Activated CD4-positive, alpha-beta T cell treated with anti-CD3 and anti-CD28 coated beads, Interleukin-2, amount 10 ng/mL, durations not matched to agents 7 days and 5 days (primary cell): ENCODE measurements around the gene PRSS2. TPM values are rescaled to one million over a fixed set of nuclear protein-coding genes. Genes with fewer than 3 reads are reported as not detected.
"Not testable (repeated sequence)": the region's sequence is repeated elsewhere in the genome, so short reads cannot be mapped to it uniquely, and the experiment has no call there.

Source experiments
- CTCF ChIA-PET: fragments of 350-600 bp; sonication (Branson Sonifier 250); formaldehyde crosslinking; loops from one replicate; lab custom pipeline; 2021; ENCODE audit warnings: antibody characterized with exemption; lab: Charles Lee
- POLR2A ChIA-PET: fragments of 350-600 bp; sonication (Branson Sonifier 250); formaldehyde crosslinking; loops from one replicate; lab custom pipeline; 2021; ENCODE audit warnings: antibody characterized with exemption; lab: Charles Lee
- DNase-seq: peaks from one replicate; pipeline ENCODE4 v3.0.0-alpha.2; 2020
- H3K27ac Mint-ChIP-seq: one replicate; pipeline ENCODE4 v1.8.0; 2021; ENCODE audit warnings: mild to moderate bottlenecking, moderate library complexity, mixed read lengths
- H3K27me3 Mint-ChIP-seq: one replicate; pipeline ENCODE4 v1.8.0; 2021; ENCODE audit warnings: mixed read lengths
- H3K36me3 Mint-ChIP-seq: one replicate; pipeline ENCODE4 v1.8.0; 2021; ENCODE audit warnings: low read depth, mixed read lengths
- H3K4me1 Mint-ChIP-seq: one replicate; pipeline ENCODE4 v1.8.0; 2021; ENCODE audit warnings: mixed read lengths
- H3K4me3 Mint-ChIP-seq: one replicate; pipeline ENCODE4 v1.8.0; 2021; ENCODE audit warnings: mild to moderate bottlenecking, moderate library complexity, mixed read lengths
- H3K9me3 Mint-ChIP-seq: one replicate; pipeline ENCODE4 v1.8.0; 2021; ENCODE audit warnings: mixed read lengths
- total RNA-seq, 2 experiments: library from RNA; stranded (reverse); gene quantifications; one replicate each; pipeline ENCODE4 v1.2.3, GENCODE V29; 2021

The PRSS2 gene
- total RNA-seq, 2 experiments from 2014 or later, result not detected

DNA sequence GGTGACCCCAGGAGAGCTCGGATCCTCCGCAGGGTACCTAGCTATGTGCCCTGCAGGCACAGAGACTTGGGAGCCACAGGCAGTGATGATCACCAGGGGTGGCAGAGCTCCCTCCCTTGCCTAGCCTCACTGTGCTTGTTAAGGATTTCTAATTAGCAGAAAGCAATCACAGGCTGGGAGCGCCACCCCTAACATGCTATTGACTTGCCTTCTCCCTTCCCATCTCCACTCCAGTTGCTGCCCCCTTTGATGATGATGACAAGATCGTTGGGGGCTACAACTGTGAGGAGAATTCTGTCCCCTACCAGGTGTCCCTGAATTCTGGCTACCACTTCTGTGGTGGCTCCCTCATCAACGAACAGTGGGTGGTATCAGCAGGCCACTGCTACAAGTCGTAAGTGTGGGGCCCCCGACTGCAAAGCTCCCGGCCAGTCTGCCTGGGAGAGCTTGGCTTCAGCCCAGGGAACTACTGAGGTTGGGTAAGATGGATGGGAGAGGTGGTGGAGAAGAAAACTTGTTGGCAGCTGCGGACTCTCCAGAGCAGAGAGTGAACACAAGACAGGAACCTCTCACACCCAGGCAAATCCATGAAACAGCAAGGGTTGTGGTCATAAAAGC, 20.3 kb upstream of the PRSS2 start:
- Mint-ChIP-seq H3K27ac (no peak overlapping the region), H3K27me3 (no peaks in the 10 kb centered on the region), H3K4me3 (no peak overlapping the region), H3K9me3 (no peaks in the 10 kb centered on the region), H3K36me3 (peaks cover 1% of the 10 kb centered on the region), H3K4me1 (no peaks in the 10 kb centered on the region)
- no peak for DNase-seq
- ChIA-PET POLR2A (no interaction called here), CTCF (no interaction called here)

DNA sequence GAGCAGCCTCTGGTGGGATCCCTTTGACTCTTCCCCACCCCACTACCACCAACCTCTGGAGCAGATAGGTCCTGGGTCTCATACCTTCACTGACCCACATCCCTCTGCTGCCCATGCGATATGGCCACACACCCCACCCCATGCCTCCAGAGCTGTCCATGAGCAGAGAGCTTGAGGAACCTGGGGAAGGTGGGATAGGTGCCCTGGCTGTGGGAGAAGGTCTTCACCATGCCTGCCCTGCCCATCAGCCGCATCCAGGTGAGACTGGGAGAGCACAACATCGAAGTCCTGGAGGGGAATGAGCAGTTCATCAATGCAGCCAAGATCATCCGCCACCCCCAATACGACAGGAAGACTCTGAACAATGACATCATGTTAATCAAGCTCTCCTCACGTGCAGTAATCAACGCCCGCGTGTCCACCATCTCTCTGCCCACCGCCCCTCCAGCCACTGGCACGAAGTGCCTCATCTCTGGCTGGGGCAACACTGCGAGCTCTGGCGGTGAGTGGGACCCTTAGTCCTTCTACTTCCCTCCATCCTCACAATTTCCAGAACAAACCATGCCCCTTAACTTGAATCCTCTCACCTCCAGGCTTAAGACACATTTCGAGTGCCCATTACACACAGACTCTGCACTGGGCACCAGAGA, 19.1 kb upstream of the PRSS2 start:
- H3K4me1 Mint-ChIP-seq, DNase-seq, CTCF ChIA-PET, POLR2A ChIA-PET, H3K36me3 Mint-ChIP-seq, H3K9me3 Mint-ChIP-seq, H3K27ac Mint-ChIP-seq, H3K27me3 Mint-ChIP-seq, H3K4me3 Mint-ChIP-seq: not testable (repeated sequence)

DNA sequence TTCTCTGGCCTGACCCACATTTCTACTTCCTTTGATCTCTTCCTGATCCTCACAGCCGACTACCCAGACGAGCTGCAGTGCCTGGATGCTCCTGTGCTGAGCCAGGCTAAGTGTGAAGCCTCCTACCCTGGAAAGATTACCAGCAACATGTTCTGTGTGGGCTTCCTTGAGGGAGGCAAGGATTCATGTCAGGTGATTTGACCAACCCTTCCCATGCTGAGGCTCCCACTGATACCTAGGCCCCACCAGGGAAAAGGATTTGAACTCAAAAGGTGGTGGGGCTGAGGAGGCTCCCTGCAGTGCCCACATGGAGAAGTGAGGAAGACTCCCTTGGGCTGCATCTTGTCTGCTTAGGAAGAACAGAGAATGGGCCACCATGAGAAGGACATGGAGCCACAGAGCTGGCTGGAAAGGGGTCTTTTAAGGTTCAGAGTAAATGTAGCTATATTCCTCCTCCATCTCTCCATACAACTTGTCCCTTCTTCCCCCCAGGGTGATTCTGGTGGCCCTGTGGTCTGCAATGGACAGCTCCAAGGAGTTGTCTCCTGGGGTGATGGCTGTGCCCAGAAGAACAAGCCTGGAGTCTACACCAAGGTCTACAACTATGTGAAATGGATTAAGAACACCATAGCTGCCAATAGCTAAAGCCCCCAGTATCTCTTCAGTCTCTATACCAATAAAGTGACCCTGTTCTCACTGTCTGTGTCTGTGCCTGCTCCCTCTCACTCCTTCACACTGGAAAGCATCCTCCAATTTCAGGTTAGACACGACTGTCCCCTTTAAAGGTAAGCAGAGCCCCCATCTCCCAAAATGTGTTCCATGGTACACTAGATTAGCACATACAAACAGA, 18.2 kb upstream of the PRSS2 start:
- POLR2A ChIA-PET, result no interaction called here
- H3K27me3 Mint-ChIP-seq, result no peaks in the 10 kb centered on the region
- H3K4me1 Mint-ChIP-seq, result no peaks in the 10 kb centered on the region
- CTCF ChIA-PET, result interaction anchor here (0.6 kb wide), 1 partner anchor 102 kb away, joined by 3 read pairs; the partner anchor contains the start of gene EPHB6
- no peak for DNase-seq
- H3K36me3 Mint-ChIP-seq, result peaks cover 1% of the 10 kb centered on the region
- H3K9me3 Mint-ChIP-seq, result no peaks in the 10 kb centered on the region
- H3K4me3 Mint-ChIP-seq, result no peak overlapping the region
- no peak overlapping the region for H3K27ac Mint-ChIP-seq

DNA sequence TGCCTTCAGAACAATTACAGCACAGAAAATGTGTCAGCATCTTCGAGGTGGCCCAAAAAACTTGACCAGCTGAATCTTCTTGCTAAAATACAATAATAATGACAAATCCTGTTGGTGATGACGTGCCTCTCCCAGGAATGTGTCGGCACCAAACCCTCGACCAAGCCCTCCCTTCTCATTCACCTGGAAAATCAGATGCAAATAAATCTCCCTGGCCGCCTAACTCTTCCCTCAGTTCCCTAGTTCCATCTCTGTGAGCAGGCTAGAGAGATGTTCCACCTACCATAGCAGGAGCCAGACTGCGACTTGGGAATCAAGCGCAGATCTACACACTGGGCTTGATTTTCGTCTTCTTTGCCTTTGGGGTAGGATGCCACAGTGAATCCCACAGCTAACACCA, 17.4 kb upstream of the PRSS2 start:
- Mint-ChIP-seq H3K36me3 (peaks cover 1% of the 10 kb centered on the region), H3K9me3 (no peaks in the 10 kb centered on the region), H3K27me3 (no peaks in the 10 kb centered on the region), H3K4me1 (no peaks in the 10 kb centered on the region), H3K4me3 (no peak overlapping the region), H3K27ac (no peak overlapping the region)
- CTCF ChIA-PET, result no interaction called here
- POLR2A ChIA-PET, result no interaction called here
- no peak for DNase-seq

DNA sequence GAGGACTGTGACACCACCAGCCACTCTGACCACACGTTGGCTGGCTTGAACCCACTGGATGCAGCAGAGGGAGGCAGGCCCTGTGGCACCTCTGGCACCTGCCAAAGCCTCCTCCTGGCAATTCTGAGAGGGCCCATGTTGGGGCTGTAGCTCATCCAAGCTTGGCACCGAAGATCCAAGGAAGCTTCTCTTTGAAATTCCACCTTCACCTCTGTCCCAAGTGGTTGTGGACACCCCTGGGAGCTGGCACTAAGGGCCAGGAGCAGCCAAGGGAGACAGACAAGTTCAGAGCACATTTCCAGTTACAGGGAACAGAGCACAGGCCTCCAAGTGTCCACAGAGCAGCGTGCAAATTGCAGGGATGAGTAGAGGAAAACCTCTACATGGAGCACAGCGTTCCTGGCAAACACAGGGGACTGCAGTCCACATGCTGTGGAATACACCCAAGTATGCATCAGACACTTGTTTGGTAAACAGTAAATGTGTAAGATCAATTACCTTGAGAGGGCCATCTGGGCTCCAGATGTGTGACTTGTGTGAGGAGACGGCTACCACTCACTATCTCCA, 16.8 kb upstream of the PRSS2 start:
- H3K27ac Mint-ChIP-seq, H3K36me3 Mint-ChIP-seq, H3K4me1 Mint-ChIP-seq, CTCF ChIA-PET, DNase-seq, POLR2A ChIA-PET, H3K9me3 Mint-ChIP-seq, H3K27me3 Mint-ChIP-seq, H3K4me3 Mint-ChIP-seq: not testable (repeated sequence)

DNA sequence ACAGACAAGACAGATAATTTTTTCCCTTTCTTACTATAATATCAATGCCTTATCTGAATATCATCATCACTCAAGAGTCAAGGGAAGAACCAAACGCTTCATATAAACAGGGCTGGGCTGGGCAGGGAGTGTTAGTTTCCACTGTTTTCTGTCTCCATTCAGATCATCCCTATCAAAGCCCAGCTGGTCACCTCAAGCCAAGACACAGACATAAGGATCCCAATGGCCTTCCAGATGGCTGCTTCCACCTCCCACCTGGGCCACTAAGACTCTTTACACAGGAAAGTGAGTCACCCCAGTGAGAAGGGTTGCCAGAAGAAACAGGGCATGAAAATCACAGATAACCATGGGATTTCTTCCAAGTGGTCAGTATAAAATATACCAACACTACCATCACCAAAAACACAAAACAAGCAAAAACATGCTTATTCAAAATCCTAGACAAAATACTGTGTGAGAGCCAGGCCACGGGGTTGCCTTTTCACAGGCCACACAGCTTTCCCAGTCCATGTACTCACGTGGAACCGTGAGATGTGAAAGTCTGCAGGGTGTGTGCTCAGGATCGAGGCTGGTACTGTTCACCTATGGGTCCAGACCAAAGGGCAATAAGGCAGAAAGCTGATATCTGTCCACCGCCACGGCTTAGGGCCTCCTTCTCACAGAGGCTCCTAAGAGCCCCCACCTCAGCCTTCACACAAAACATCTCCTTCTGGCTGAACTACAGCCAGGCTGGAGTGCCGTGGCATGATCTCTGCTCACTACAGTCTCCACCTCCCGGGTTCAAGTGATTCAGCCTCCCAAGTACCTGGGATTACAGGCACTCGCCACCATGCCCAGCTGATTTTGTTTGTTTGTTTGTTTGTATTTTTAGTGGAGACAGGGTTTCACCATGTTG, 15.8 kb upstream of the PRSS2 start:
- Mint-ChIP-seq H3K36me3 (no peaks in the 10 kb centered on the region), H3K4me3 (no peak overlapping the region), H3K27ac (no peak overlapping the region), H3K9me3 (no peaks in the 10 kb centered on the region), H3K27me3 (no peaks in the 10 kb centered on the region), H3K4me1 (no peaks in the 10 kb centered on the region)
- POLR2A ChIA-PET, result no interaction called here
- CTCF ChIA-PET, result no interaction called here
- DNase-seq, result no peak

DNA sequence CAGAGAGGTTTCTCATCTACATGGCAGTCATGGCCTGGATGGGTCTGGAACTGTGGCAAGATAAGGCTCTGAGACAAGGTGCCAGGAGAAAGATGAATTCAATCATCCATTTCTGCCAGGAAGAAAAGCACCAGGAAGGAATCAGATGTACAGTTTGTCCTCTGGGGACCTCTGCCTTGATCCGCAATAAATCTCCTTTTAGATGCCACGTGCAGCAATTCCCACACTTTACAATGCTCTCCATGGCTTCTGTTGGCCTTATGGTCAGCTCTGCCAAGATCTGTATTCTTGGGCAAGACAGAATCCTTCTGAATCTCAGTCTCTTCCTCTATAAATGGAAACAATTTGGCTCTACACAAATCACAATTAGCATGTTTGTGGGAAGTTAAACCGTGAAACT, 12.5 kb upstream of the PRSS2 start:
- H3K9me3 Mint-ChIP-seq, DNase-seq, H3K36me3 Mint-ChIP-seq, POLR2A ChIA-PET, H3K4me1 Mint-ChIP-seq, H3K4me3 Mint-ChIP-seq, H3K27me3 Mint-ChIP-seq, H3K27ac Mint-ChIP-seq: not testable (repeated sequence)
- CTCF ChIA-PET, result interaction anchor here (0.5 kb wide), 1 partner anchor 576 kb away, joined by 7 read pairs; no protein-coding TSS in a partner anchor

DNA sequence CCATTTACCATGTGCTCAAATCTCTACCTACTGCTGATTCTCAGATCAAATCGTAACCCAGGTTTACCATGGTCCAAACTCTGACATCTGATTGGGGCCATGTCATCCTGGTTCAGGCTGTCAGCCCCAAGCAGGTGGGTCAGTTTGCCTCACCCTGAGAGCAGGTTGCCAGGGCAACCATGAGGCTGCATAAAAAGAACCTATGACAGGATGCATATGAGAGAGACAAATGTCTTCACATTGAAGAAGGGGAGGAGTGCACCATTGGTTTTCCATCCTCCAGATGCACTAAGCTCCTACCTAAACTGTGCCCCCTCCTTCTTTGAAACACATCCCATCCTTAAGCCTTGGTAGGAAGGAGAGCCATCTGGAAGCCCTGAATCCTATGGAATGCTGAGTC, 11.3 kb upstream of the PRSS2 start:
- no peak overlapping the region for H3K27ac Mint-ChIP-seq
- no peak overlapping the region for H3K4me3 Mint-ChIP-seq
- H3K9me3 Mint-ChIP-seq, result no peaks in the 10 kb centered on the region
- ChIA-PET CTCF (no interaction called here), POLR2A (no interaction called here)
- no peak for DNase-seq
- H3K36me3 Mint-ChIP-seq, result no peaks in the 10 kb centered on the region
- no peaks in the 10 kb centered on the region for H3K27me3 Mint-ChIP-seq
- no peaks in the 10 kb centered on the region for H3K4me1 Mint-ChIP-seq

DNA sequence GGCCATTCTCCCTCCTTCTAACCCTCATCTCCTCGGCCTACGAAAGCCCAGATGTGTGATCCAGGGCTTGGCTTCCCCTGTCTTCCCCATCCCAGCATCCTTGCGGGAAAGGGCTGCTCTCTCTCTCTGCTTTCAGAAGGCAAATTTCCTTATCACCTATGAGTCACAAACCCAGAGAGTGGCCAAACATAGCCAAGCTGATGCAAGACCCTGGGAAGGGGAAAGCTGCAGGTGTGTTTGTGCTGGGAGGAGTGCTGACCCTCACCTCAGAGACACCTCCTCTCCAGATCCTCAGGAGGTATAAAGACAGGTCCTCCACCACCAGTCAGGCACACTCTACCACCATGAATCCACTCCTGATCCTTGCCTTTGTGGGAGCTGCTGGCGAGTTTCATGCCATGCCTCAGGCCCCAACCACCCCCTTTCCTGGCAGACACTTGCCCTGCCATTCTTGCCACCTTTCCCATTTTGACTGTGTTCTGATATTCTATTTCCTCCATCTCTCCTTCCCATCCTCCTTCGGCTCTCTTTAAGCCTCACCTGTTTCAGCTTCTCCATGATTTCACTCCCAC, 10.6 kb upstream of the PRSS2 start:
- POLR2A ChIA-PET, result no interaction called here
- Mint-ChIP-seq H3K4me1 (no peaks in the 10 kb centered on the region), H3K27me3 (no peaks in the 10 kb centered on the region), H3K4me3 (no peak overlapping the region), H3K27ac (no peak overlapping the region), H3K36me3 (no peaks in the 10 kb centered on the region), H3K9me3 (no peaks in the 10 kb centered on the region)
- CTCF ChIA-PET, result interaction anchor here (0.6 kb wide), 1 partner anchor 1206 kb away, joined by 3 read pairs; no protein-coding TSS in a partner anchor
- no peak for DNase-seq

DNA sequence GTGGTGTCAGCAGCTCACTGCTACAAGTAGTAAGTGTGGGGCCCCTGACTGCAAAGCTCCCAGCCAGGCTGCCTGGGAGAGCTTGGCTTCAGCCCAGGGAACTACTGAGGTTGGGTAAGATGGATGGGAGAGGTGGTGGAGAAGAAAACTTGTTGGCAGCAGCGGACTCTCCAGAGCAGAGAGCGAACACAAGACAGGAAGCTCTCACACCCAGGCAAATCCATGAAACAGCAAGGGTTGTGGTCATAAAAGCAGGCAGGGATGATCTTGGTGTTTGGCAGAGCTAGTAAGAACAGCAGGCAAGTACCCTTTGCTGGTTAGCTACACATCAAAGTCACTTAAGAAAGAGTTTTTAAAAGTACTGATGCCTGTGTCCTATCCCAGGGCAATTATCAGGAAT, 9.2 kb upstream of the PRSS2 start:
- CTCF ChIA-PET, result interaction anchor here (1.1 kb wide), 1 partner anchor 21 kb away, joined by 3 read pairs; no protein-coding TSS in a partner anchor
- H3K27ac Mint-ChIP-seq, H3K27me3 Mint-ChIP-seq, DNase-seq, POLR2A ChIA-PET, H3K36me3 Mint-ChIP-seq, H3K9me3 Mint-ChIP-seq, H3K4me3 Mint-ChIP-seq, H3K4me1 Mint-ChIP-seq: not testable (repeated sequence)

DNA sequence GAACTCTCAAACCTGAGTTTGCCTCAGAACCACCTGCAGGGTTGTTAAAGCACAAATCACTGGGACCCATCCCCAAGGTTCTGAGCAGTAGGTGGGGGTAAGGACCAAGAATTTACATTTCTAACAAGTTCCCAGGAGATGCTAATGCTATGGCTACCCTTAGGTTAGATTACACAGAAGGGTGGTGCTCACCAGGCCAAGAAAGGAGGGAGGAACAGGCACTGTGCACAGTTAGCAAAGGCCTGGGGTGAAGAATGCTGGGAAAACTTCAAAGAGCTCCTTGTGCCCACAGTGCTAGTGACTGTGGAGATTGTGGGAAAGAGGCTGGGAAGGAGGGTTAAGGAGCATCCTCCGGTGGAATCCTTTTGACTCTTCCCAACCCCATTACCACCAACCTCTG, 8.7 kb upstream of the PRSS2 start:
- Mint-ChIP-seq H3K36me3 (no peaks in the 10 kb centered on the region), H3K4me1 (no peaks in the 10 kb centered on the region), H3K27ac (no peak overlapping the region), H3K4me3 (no peak overlapping the region), H3K27me3 (no peaks in the 10 kb centered on the region), H3K9me3 (no peaks in the 10 kb centered on the region)
- no peak for DNase-seq
- POLR2A ChIA-PET, result no interaction called here
- CTCF ChIA-PET, result no interaction called here

DNA sequence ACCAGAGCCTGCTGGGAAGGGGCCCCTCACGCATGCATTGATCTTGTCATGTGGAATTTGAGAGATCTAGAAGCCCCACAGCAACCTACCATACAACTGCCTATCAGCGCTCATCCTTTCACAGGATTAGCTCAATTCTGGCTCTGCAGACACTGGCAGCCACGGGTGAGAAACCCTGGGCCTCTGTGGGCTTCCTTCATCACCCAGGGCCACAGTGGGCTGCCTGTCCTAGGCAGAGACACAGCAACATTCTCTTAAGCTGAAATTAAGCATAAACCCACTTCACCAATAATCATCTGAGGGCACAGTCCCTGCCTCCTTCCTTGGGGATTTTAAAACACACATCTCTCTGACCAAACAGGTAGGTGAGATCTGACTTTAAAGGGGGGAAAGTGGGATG, 3.3 kb upstream of the PRSS2 start:
- Mint-ChIP-seq H3K4me3 (no peak overlapping the region), H3K36me3 (no peaks in the 10 kb centered on the region), H3K4me1 (peaks cover 7% of the 10 kb centered on the region), H3K27me3 (no peaks in the 10 kb centered on the region), H3K9me3 (no peaks in the 10 kb centered on the region), H3K27ac (no peak overlapping the region)
- POLR2A ChIA-PET, result no interaction called here
- DNase-seq, result no peak
- CTCF ChIA-PET, result no interaction called here
